ENCODE results near the gene STK32C.
A peak's percentile ranks its signal among the peaks of the same experiment; 100 is the strongest.
"Not testable (repeated sequence)": the region's sequence is repeated elsewhere in the genome, so short reads cannot be mapped to it uniquely, and the experiment has no call there.

STK32C gene

GRCh38 chr10:132307823-132308586, at the start of gene STK32C:
TSS of gene STK32C (minus strand) at chr10:132307950. CDS start at chr10:132307833, 117 bp downstream.
- peak; percentile 85 for DNase-seq

- DNase-seq = no peak
These were observed 49.0 kb upstream of the STK32C start for GRCh38 chr10:132356621-132357195.

GRCh38 chr10:132355754-132356153, 48.0 kb upstream of the STK32C start:
- no peak for DNase-seq

- DNase-seq = no peak
These were observed 47.5 kb upstream of the STK32C start for GRCh38 chr10:132355297-132355696.

- DNase-seq = no peak
These were observed 46.8 kb upstream of the STK32C start for GRCh38 chr10:132354356-132355094.

- DNase-seq = no peak
These were observed 46.0 kb upstream of the STK32C start for GRCh38 chr10:132353456-132354355.

GRCh38 chr10:132352462-132353308, 44.9 kb upstream of the STK32C start:
- not testable (repeated sequence) for DNase-seq

- DNase-seq = no peak
These were observed 43.9 kb upstream of the STK32C start for GRCh38 chr10:132351611-132352010.

- no peak for DNase-seq
These were observed 43.2 kb upstream of the STK32C start for GRCh38 chr10:132350946-132351345.

- DNase-seq = no peak
These were observed 42.6 kb upstream of the STK32C start for GRCh38 chr10:132350391-132350790.

GRCh38 chr10:132349766-132350165, 42.0 kb upstream of the STK32C start:
- DNase-seq = no peak

GRCh38 chr10:132347931-132348267, 40.1 kb upstream of the STK32C start:
- DNase-seq = no peak

- no peak for DNase-seq
These were observed 39.6 kb upstream of the STK32C start for GRCh38 chr10:132347211-132347930.

- no peak for DNase-seq
These were observed 39.1 kb upstream of the STK32C start for GRCh38 chr10:132346806-132347205.

- DNase-seq = no peak
These were observed 37.6 kb upstream of the STK32C start for GRCh38 chr10:132345345-132345744.

GRCh38 chr10:132344386-132344785, 36.6 kb upstream of the STK32C start:
- DNase-seq = no peak

GRCh38 chr10:132342553-132342952, 34.8 kb upstream of the STK32C start:
- DNase-seq = no peak

- DNase-seq = no peak
These were observed 34.0 kb upstream of the STK32C start for GRCh38 chr10:132341781-132342180.

- DNase-seq = no peak
These were observed 33.3 kb upstream of the STK32C start for GRCh38 chr10:132341017-132341416.

GRCh38 chr10:132339276-132339675, 31.5 kb upstream of the STK32C start:
- DNase-seq = no peak

- DNase-seq = no peak
These were observed 31.1 kb upstream of the STK32C start for GRCh38 chr10:132338876-132339275.

All from amniotic stem cell (primary cell).